Heart left ventricle (tissue), 16 donors: ENCODE data around the gene WDTC1. TPM values are rescaled to one million over a fixed set of nuclear protein-coding genes. Genes with fewer than 3 reads are reported as not detected.

Experiments used
- ATAC-seq, 4 donors: fragments of 200-7000 bp; cut with Tn5 transposase; one replicate each; pipeline ENCODE4 v1.9.1; 2020 to 2022; ENCODE audit warnings: moderate library complexity in 4 of 4, mild to moderate bottlenecking in 3 of 4, moderate number of reproducible peaks in 1 of 4
- DNase-seq, 5 donors: peaks; one replicate each; pipeline ENCODE4 v3.0.0-alpha.2; 2020
- H3K27ac ChIP-seq, 12 donors: fragments of 200-600 bp; sonication (generic) in 4 of 12; one replicate each; pipeline versions ENCODE4 v1.5.0 to v1.8.0; 2016 to 2022; ENCODE audit warnings: mild to moderate bottlenecking in 2 of 12
- H3K27me3 ChIP-seq, 9 donors: fragments of 200-600 bp; sonication (generic) in 2 of 9; one replicate each; pipeline versions ENCODE4 v1.5.1 to v1.8.0; 2016 to 2022; ENCODE audit warnings: mild to moderate bottlenecking in 3 of 9
- H3K36me3 ChIP-seq, 9 donors: fragments of 200-600 bp; sonication (generic) in 2 of 9; one replicate each; pipeline versions ENCODE4 v1.5.0 to v1.8.0; 2018 to 2022; ENCODE audit warnings: mild to moderate bottlenecking in 2 of 9
- H3K4me1 ChIP-seq, 12 donors: fragments of 200-600 bp; sonication (generic) in 4 of 12; one replicate each; pipeline versions ENCODE4 v1.5.0 to v1.8.0; 2016 to 2022; ENCODE audit warnings: mild to moderate bottlenecking in 3 of 12
- H3K4me3 ChIP-seq, 12 donors: fragments of 200-600 bp; sonication (generic) in 4 of 12; one replicate each; pipeline versions ENCODE4 v1.5.0 to v1.8.0; 2017 to 2022; ENCODE audit warnings: mild to moderate bottlenecking in 9 of 12, moderate library complexity in 4 of 12
- H3K9me3 ChIP-seq, 12 donors: fragments of 200-600 bp; sonication (generic) in 4 of 12; one replicate each; pipeline versions ENCODE4 v1.5.0 to v1.8.0; 2016 to 2022; ENCODE audit warnings: mild to moderate bottlenecking in 1 of 12
- CTCF ChIP-seq, 12 donors: fragments of 200-600 bp; sonication (generic) in 4 of 12; IDR thresholded peaks; one replicate each; pipeline versions ENCODE4 v1.5.0 to v1.8.0; 2018 to 2022; ENCODE audit warnings: antibody characterized with exemption in 12 of 12, mild to moderate bottlenecking in 5 of 12
- POLR2A ChIP-seq, 2 donors: fragments of 450-650 bp; IDR thresholded peaks; one replicate each; pipeline ENCODE4 v1.6.1; 2017; ENCODE audit warnings: antibody characterized with exemption in 2 of 2, mild to moderate bottlenecking in 2 of 2, moderate library complexity in 2 of 2
- WGBS, 4 donors: extraction: QIAGEN DNeasy Blood & Tissue Kit in 2 of 4; methylation state at CpG; one replicate each; pipeline versions ENCODE4 v1.1.5 to v1.1.7; 2013 to 2018; 5-methylcytosine and 5-hydroxymethylcytosine counted together
- intact Hi-C, 10 donors: fragments of 100-400 bp; cut with DNase I; formaldehyde crosslinking; loops; one replicate each; pipeline versions ENCODE4 v1.11.1 to v1.14.2; 2022
- polyA plus RNA-seq, 2 donors: library from polyadenylated mRNA; stranded (reverse); fragments of 200-250 nt; gene quantifications; one replicate each; pipeline ENCODE4 v1.2.3, GENCODE V29; 2013
- total RNA-seq, 9 donors: library from RNA; depleted of rRNA in 2 of 9; stranded (reverse); fragments of >200 nt in 2 of 9; fragmentation: NEBNext Ultra II Directional in 3 of 9; extraction: Animal tissue kit (Norgen Biotek cat#: 25700) in 3 of 9; gene quantifications; one replicate each; pipeline versions ENCODE4 v1.1.0 to v1.2.4, GENCODE V29; 2016 to 2023
- donor health status: ischemic (EF 13 %, LVEDD 7.1; RV severe dilation, severe dysfunction).
- donor health status: healthy with polysubstance abuse.
- donor health status: DM: no; HTN: yes; CAD: no.
- donor health status: DM: no; HTN: no; CAD: no.
- donor health status: ischemic (EF 25% LVEDD 6.9; RV normal size, moderate dysfunction).
- donor health status: ischemic (EF 25% LVEDD 5.7; RV mildly dilated, moderate dysfunction).
- donor health status: healthy.
- donor health status: DM: yes; HTN: yes; CAD: no.
- donor health status: ischemic (EF 35%, LVEDD 5.7; RV mildly dilated, moderate dysfunction).
- donor health status: nonischemic (EF 11% LVEDD 7.7; RV severe dilation, severe dysfunction).
- donor health status: DM: yes; HTN: yes; CAD: no.
- donor health status: PGD.
- donor health status: ischemic (EF 29% LVEDD 5.4; RV normal size, mild dysfunction).
- donor health status: nonischemic (EF 23%, LVEDD 6.1; RV moderate dilation, normal function).

The WDTC1 gene
- total and polyA plus RNA-seq, 11 donors = 30.8 to 94.5 (median 59.6) TPM

- no peak for DNase-seq
These were observed 93.5 kb downstream of the WDTC1 start for GRCh38 chr1:27327964-27328363.

GRCh38 chr1:27330786-27331185, 96.4 kb downstream of the WDTC1 start:
- TF ChIP-seq POLR2A (IDR thresholded peaks at IDR 0.05) = no peak
- no peak for TF ChIP-seq CTCF (IDR thresholded peaks at IDR 0.05)
- ATAC-seq (no peak), DNase-seq (no peak)
- WGBS, 4 donors = 78 to 89% (median 86%) methylated on average over 8 of the region's 8 CpGs
- H3K36me3 ChIP-seq = peaks cover 3 to 94% (median 69%) of the 10 kb centered on the region in 9 donors
- peaks cover 3 to 58% (median 33%) of the 10 kb centered on the region in 12 donors for H3K4me1 ChIP-seq
- H3K27me3 ChIP-seq = no peaks in the 10 kb centered on the region
- intact Hi-C loops = no loop called here
- H3K9me3 ChIP-seq = no peaks in the 10 kb centered on the region
- H3K4me3 ChIP-seq = no peak overlapping the region
- no peak overlapping the region for H3K27ac ChIP-seq

More at GRCh38 chr1:27327964-27328363, 93.5 kb downstream of the WDTC1 start:
- 66 to 67% (median 66%) methylated on average over 5 of the region's 5 CpGs for WGBS, 4 donors
- no peak overlapping the region for H3K4me3 ChIP-seq
- H3K27ac ChIP-seq = peak overlapping the region in 2 of 12 donors; percentile 7 to 29
- H3K4me1 ChIP-seq = peaks cover 6 to 80% (median 52%) of the 10 kb centered on the region in 12 donors
- H3K9me3 ChIP-seq = no peaks in the 10 kb centered on the region
- no peak for TF ChIP-seq CTCF (IDR thresholded peaks at IDR 0.05)
- TF ChIP-seq POLR2A (IDR thresholded peaks at IDR 0.05) = no peak
- no peak for ATAC-seq
- peaks cover 0 to 82% (median 58%) of the 10 kb centered on the region in 9 donors for H3K36me3 ChIP-seq
- H3K27me3 ChIP-seq = no peaks in the 10 kb centered on the region
- intact Hi-C loops = no loop called here

GRCh38 chr1:27331426-27331825, 97.0 kb downstream of the WDTC1 start:
- no peaks in the 10 kb centered on the region for H3K27me3 ChIP-seq
- WGBS, 4 donors = 80 to 92% (median 89%) methylated on average over 1 to 3 of the region's 3 CpGs
- TF ChIP-seq CTCF (IDR thresholded peaks at IDR 0.05) (no peak), POLR2A (IDR thresholded peaks at IDR 0.05) (no peak)
- H3K27ac ChIP-seq = peak overlapping the region in 7 of 12 donors; percentile 31 to 62 (median 46)
- H3K4me1 ChIP-seq = peaks cover 3 to 51% (median 29%) of the 10 kb centered on the region in 12 donors
- intact Hi-C loops = no loop called here
- no peaks in the 10 kb centered on the region for H3K9me3 ChIP-seq
- ATAC-seq = no peak
- no peak for DNase-seq
- peaks cover 3 to 94% (median 69%) of the 10 kb centered on the region in 9 donors for H3K36me3 ChIP-seq
- H3K4me3 ChIP-seq = no peak overlapping the region

- 66 to 73% (median 69%) methylated on average over 5 of the region's 5 CpGs for WGBS, 4 donors
- ATAC-seq = peak; percentile 62 to 73 (median 64)
These were observed 97.5 kb downstream of the WDTC1 start for GRCh38 chr1:27331922-27332321.

More at GRCh38 chr1:27331922-27332321, 97.5 kb downstream of the WDTC1 start:
- peaks cover 3 to 94% (median 71%) of the 10 kb centered on the region in 9 donors for H3K36me3 ChIP-seq
- no peaks in the 10 kb centered on the region for H3K9me3 ChIP-seq
- H3K4me3 ChIP-seq = no peak overlapping the region
- DNase-seq = peak in 1 of 5 donors; percentile 52
- H3K27me3 ChIP-seq = no peaks in the 10 kb centered on the region
- TF ChIP-seq CTCF (IDR thresholded peaks at IDR 0.05) = no peak
- no peak for TF ChIP-seq POLR2A (IDR thresholded peaks at IDR 0.05)
- intact Hi-C loops = loop anchor here in 1 of 10 donors (2.0 kb wide), 1 partner anchor 63 kb away; no protein-coding TSS in a partner anchor
- peaks cover 3 to 46% (median 25%) of the 10 kb centered on the region in 12 donors for H3K4me1 ChIP-seq
- H3K27ac ChIP-seq = peak overlapping the region in 9 of 12 donors; percentile 27 to 62 (median 45)
